Adrenal gland (tissue), 12 donors: ENCODE measurements around the gene PSMA6. TPM values are rescaled to one million over a fixed set of nuclear protein-coding genes. Genes with fewer than 3 reads are reported as not detected.
A peak's percentile ranks its signal among the peaks of the same experiment; 100 is the strongest.

Source experiments
- DNase-seq, 7 donors: peaks; one replicate each; pipeline ENCODE4 v3.0.0-alpha.2; 2019 to 2020
- H3K27ac ChIP-seq, 5 donors: fragments of 200-600 bp; sonication (generic) in 4 of 5; 1 replicate in 3 of 5; 2 replicates in 2 of 5; pipeline versions ENCODE4 v1.5.1 to v1.8.0; 2016 to 2020; ENCODE audit warnings: mild to moderate bottlenecking in 1 of 5
- H3K27me3 ChIP-seq: fragments of 200-600 bp; 2 replicates; pipeline ENCODE4 v1.8.0; 2021
- H3K36me3 ChIP-seq, 2 donors: fragments of 200-600 bp; replicated peaks in 1 of 2; 1 replicate in 1 of 2; 2 replicates in 1 of 2; pipeline versions ENCODE4 v1.5.1 to v1.8.0; 2018 to 2022
- H3K4me1 ChIP-seq, 2 donors: fragments of 200-600 bp; replicated peaks in 1 of 2; 1 replicate in 1 of 2; 2 replicates in 1 of 2; pipeline versions ENCODE4 v1.5.1 to v1.8.0; 2018 to 2021
- H3K4me3 ChIP-seq, 4 donors: fragments of 200-600 bp; sonication (generic) in 3 of 4; one replicate each; pipeline ENCODE4 v1.5.1; 2016 to 2018
- H3K9me3 ChIP-seq, 3 donors: fragments of 200-600 bp; sonication (generic) in 1 of 3; replicated peaks in 1 of 3; 1 replicate in 2 of 3; 2 replicates in 1 of 3; pipeline versions ENCODE4 v1.5.1 to v1.8.0; 2016 to 2021
- POLR2A ChIP-seq, 2 donors: fragments of 450-650 bp; IDR thresholded peaks; one replicate each; pipeline ENCODE4 v1.6.1; 2017; ENCODE audit warnings: antibody characterized with exemption in 2 of 2, mild to moderate bottlenecking in 2 of 2, moderate library complexity in 1 of 2
- WGBS, 4 donors: extraction: QIAGEN DNeasy Blood & Tissue Kit in 2 of 4; methylation state at CpG; one replicate each; pipeline versions ENCODE4 v1.1.5 to v1.1.7; 2013 to 2017; 5-methylcytosine and 5-hydroxymethylcytosine counted together
- intact Hi-C, 2 donors: fragments of 100-400 bp; cut with DNase I; formaldehyde crosslinking; loops; one replicate each; pipeline versions ENCODE4 v1.14.1 to v1.15.0; 2022 to 2023
- polyA plus RNA-seq, 3 donors: library from polyadenylated mRNA; stranded (reverse); fragments of 200-250 nt in 2 of 3; fragments of 350-450 nt in 1 of 3; fragmentation: Illumina TruSeq in 1 of 3; extraction: RNeasy Lipid Tissue Mini Kit (QIAGEN cat#74804) in 1 of 3; gene quantifications; one replicate each; pipeline ENCODE4 v1.2.3, GENCODE V29; 2013 to 2014
- total RNA-seq, 9 donors: library from RNA; depleted of rRNA in 4 of 9; stranded (reverse); fragments of >200 nt in 4 of 9; fragments of 120-200 nt in 1 of 9; fragmentation: NEBNext Ultra II Directional in 1 of 9; extraction: Animal tissue kit (Norgen Biotek cat#: 25700) in 1 of 9; gene quantifications; one replicate each; pipeline versions ENCODE4 v1.1.0 to v1.2.4, GENCODE V29; 2013 to 2023
- TF ChIP-seq, protein P1 (sequence below), 6 experiments: fragments of 450-650 bp in 4 of 6; fragments of 200-600 bp in 2 of 6; sonication (generic) in 1 of 6; IDR thresholded peaks; 1 replicate in 5 of 6; 2 replicates in 1 of 6; pipeline versions ENCODE4 v1.5.1 to v1.8.0; 2016 to 2021; ENCODE audit warnings: antibody characterized with exemption in 6 of 6, mild to moderate bottlenecking in 2 of 6, moderate library complexity in 1 of 6
- donor health status: healthy with polysubstance abuse.
- donor health status: Bipolar disorder and iron deficiency.
- donor health status: DM: yes; HTN: yes; CAD: no.
- donor health status: DM: no; HTN: no; CAD: no.
- donor health status: DM: no; HTN: no; CAD: no.
- donor health status: DM: yes; HTN: yes; CAD: no.

The PSMA6 gene
- total and polyA plus RNA-seq, 12 donors, result 114 to 393 (median 185) TPM

DNA sequence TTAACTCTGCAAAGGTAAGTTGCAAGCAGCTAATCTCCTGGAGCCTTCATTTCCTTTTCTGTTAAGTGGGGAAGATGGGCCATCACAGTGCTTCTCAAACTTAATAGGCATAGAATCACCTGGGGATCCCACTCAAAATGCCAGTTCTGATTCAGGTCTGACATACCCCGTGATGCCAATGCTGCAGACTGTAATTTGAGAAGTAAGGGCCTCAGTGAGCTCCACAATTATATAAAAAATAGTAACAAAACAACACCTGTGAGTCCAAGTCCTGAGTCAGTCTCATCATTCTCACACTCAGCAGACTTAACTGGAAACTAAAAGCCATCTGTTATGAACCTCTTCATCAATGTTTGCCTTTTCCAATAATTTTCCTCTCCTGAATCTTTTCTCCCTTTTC is 10.8 kb upstream of the PSMA6 start:
- Histone ChIP-seq H3K27me3 (no peaks in the 10 kb centered on the region), H3K36me3 (no peaks in the 10 kb centered on the region), H3K4me1 (no peaks in the 10 kb centered on the region), H3K27ac (no peak overlapping the region), H3K4me3 (no peak overlapping the region), H3K9me3 (no peaks in the 10 kb centered on the region)
- intact Hi-C loops, result no loop called here
- 87 to 100% (median 94%) methylated on average over 1 of the region's 1 CpG for WGBS, 4 donors
- no peak for TF ChIP-seq POLR2A (IDR thresholded peaks at IDR 0.05)
- TF ChIP-seq, protein P1, sequence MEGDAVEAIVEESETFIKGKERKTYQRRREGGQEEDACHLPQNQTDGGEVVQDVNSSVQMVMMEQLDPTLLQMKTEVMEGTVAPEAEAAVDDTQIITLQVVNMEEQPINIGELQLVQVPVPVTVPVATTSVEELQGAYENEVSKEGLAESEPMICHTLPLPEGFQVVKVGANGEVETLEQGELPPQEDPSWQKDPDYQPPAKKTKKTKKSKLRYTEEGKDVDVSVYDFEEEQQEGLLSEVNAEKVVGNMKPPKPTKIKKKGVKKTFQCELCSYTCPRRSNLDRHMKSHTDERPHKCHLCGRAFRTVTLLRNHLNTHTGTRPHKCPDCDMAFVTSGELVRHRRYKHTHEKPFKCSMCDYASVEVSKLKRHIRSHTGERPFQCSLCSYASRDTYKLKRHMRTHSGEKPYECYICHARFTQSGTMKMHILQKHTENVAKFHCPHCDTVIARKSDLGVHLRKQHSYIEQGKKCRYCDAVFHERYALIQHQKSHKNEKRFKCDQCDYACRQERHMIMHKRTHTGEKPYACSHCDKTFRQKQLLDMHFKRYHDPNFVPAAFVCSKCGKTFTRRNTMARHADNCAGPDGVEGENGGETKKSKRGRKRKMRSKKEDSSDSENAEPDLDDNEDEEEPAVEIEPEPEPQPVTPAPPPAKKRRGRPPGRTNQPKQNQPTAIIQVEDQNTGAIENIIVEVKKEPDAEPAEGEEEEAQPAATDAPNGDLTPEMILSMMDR (IDR thresholded peaks at IDR 0.05), result no peak
- no peak for DNase-seq

- TF ChIP-seq POLR2A (IDR thresholded peaks at IDR 0.05), result no peak
- TF ChIP-seq, protein P1 (IDR thresholded peaks at IDR 0.05), result no peak
- no peaks in the 10 kb centered on the region for H3K27me3 ChIP-seq
- intact Hi-C loops, result no loop called here
- 81 to 100% (median 89%) methylated on average over 2 of the region's 2 CpGs for WGBS, 4 donors
- no peak for DNase-seq
- H3K9me3 ChIP-seq, result no peaks in the 10 kb centered on the region
- no peak overlapping the region for H3K4me3 ChIP-seq
- H3K4me1 ChIP-seq, result no peaks in the 10 kb centered on the region
- H3K27ac ChIP-seq, result no peak overlapping the region
- no peaks in the 10 kb centered on the region for H3K36me3 ChIP-seq
Measured at GRCh38 chr14:35284506-35284905, 7.7 kb upstream of the PSMA6 start.

DNA sequence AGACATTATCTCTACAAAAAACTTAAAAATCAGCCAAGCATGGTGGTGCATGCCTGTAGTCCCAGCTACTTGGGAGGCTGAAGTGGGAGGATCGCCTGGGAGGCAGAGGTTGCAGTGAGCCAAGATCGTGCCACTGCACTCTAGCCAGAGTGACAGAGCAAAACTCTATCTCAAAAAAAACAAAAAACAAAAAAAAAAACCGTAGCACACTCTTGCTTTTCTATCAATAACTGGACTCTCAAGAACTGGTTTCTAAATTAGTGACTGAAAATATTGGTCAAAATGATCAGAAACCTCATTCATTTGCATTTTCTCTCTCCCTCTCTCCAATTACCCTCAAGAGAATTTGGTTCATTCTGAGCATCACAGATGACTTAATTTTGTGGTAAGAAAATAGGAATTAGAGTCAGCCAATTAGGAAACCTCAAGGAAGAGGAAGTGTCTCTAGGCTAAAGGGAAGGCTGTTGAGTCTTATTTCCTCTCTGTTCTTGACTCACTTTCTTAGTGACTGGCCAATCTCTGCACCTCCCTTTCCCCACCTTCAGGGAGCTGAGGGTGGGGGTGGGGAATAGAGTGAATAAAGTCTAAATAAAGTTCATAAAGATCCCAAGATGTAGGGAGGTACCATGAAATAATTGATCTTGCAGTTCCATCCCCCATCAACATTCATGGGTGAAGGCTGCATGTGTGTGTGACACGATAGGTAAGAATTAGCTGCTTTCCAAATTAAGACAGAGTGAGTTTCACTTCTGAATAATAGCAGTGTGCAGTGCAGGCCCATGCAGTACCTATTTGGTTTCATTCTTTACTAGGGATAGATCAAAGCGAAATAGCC is 6.8 kb upstream of the PSMA6 start:
- Histone ChIP-seq H3K4me3 (no peak overlapping the region), H3K4me1 (no peaks in the 10 kb centered on the region), H3K9me3 (no peaks in the 10 kb centered on the region), H3K27me3 (no peaks in the 10 kb centered on the region), H3K36me3 (no peaks in the 10 kb centered on the region), H3K27ac (peak overlapping the region in 2 of 5 donors; percentile 4 to 53)
- WGBS, 4 donors, result 79 to 82% (median 81%) methylated on average over 5 of the region's 5 CpGs
- no peak for TF ChIP-seq POLR2A (IDR thresholded peaks at IDR 0.05)
- TF ChIP-seq, protein P1 (IDR thresholded peaks at IDR 0.05), result no peak
- no peak for DNase-seq
- intact Hi-C loops, result loop anchor here in 1 of 2 donors (5.0 kb wide), 1 partner anchor 122 kb away; no protein-coding TSS in a partner anchor

GRCh38 chr14:35286003-35286600 is 6.1 kb upstream of the PSMA6 start:
- no peaks in the 10 kb centered on the region for H3K27me3 ChIP-seq
- no peaks in the 10 kb centered on the region for H3K9me3 ChIP-seq
- no peaks in the 10 kb centered on the region for H3K4me1 ChIP-seq
- no peak overlapping the region for H3K4me3 ChIP-seq
- H3K27ac ChIP-seq, result peak overlapping the region in 2 of 5 donors; percentile 4 to 53
- TF ChIP-seq, protein P1 (IDR thresholded peaks at IDR 0.05), result no peak
- TF ChIP-seq POLR2A (IDR thresholded peaks at IDR 0.05), result no peak
- intact Hi-C loops, result loop anchor here in 1 of 2 donors (5.0 kb wide), 1 partner anchor 121 kb away; no protein-coding TSS in a partner anchor
- no peaks in the 10 kb centered on the region for H3K36me3 ChIP-seq
- DNase-seq, result no peak
- WGBS, 4 donors, result 77 to 90% (median 78%) methylated on average over 8 of the region's 8 CpGs
